Subcutaneous abdominal adipose tissue (tissue), 5 donors: Measurements from ENCODE around the gene DNAH17.

Experiments
- H3K27ac ChIP-seq: one replicate; pipeline ENCODE4 v1.7.0; 2013; ENCODE audit warnings: low read depth, mild to moderate bottlenecking, inconsistent platforms, low read length, moderate library complexity
- H3K27me3 ChIP-seq, 5 donors: one replicate each; pipeline ENCODE4 v1.7.0; 2013; ENCODE audit warnings: low read length in 5 of 5, inconsistent platforms in 1 of 5; ENCODE audit not compliant: control insufficient read depth in 5 of 5, insufficient read depth in 4 of 5
- H3K36me3 ChIP-seq, 5 donors: one replicate each; pipeline ENCODE4 v1.7.0; 2013; ENCODE audit warnings: low read length in 5 of 5; ENCODE audit not compliant: control insufficient read depth in 5 of 5, insufficient read depth in 5 of 5
- H3K4me1 ChIP-seq, 5 donors: one replicate each; pipeline ENCODE4 v1.7.0; 2013; ENCODE audit warnings: low read length in 5 of 5, mild to moderate bottlenecking in 3 of 5, moderate library complexity in 1 of 5; ENCODE audit not compliant: control insufficient read depth in 5 of 5, insufficient read depth in 5 of 5
- H3K4me3 ChIP-seq, 5 donors: one replicate each; pipeline ENCODE4 v1.7.0; 2013; ENCODE audit warnings: low read length in 5 of 5, low read depth in 1 of 5
- H3K9ac ChIP-seq, 5 donors: one replicate each; pipeline ENCODE4 v1.7.0; 2013; ENCODE audit warnings: low read length in 5 of 5, mild to moderate bottlenecking in 4 of 5, moderate library complexity in 3 of 5
- H3K9me3 ChIP-seq, 5 donors: one replicate each; pipeline ENCODE4 v1.7.0; 2013; ENCODE audit warnings: low read length in 5 of 5; ENCODE audit not compliant: control insufficient read depth in 5 of 5
- donor health status: healthy.
- donor health status: healthy.
- donor health status: healthy.
- donor health status: healthy.
- donor health status: healthy.

Gene DNAH17

DNA sequence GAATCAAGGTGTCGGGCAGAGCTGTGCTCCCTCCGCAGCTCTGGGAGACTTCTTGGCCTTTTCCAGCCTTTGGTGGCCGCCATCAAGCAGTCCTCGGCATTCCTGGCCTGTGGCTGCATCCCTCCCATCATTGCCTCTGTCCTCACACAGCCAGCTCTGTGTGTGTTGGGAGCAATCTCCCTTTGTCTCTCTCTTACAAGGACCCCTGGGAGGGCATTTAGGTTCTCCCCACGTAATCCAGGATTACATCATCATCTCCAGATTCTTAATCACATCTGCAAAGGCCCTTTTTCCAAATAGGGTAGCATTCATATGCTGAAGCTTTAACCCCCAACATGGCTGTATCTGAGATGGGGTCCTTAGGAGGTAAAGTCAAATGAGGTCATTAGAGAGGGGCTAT is 4.1 kb upstream of the DNAH17 start:
- H3K9me3 ChIP-seq = no peaks in the 10 kb centered on the region
- H3K4me1 ChIP-seq = peaks cover 0 to 16% (median 0%) of the 10 kb centered on the region in 5 donors
- H3K4me3 ChIP-seq = no peak overlapping the region
- no peak overlapping the region for H3K9ac ChIP-seq
- H3K36me3 ChIP-seq = no peaks in the 10 kb centered on the region
- no peaks in the 10 kb centered on the region for H3K27me3 ChIP-seq
- H3K27ac ChIP-seq = no peak overlapping the region

DNA sequence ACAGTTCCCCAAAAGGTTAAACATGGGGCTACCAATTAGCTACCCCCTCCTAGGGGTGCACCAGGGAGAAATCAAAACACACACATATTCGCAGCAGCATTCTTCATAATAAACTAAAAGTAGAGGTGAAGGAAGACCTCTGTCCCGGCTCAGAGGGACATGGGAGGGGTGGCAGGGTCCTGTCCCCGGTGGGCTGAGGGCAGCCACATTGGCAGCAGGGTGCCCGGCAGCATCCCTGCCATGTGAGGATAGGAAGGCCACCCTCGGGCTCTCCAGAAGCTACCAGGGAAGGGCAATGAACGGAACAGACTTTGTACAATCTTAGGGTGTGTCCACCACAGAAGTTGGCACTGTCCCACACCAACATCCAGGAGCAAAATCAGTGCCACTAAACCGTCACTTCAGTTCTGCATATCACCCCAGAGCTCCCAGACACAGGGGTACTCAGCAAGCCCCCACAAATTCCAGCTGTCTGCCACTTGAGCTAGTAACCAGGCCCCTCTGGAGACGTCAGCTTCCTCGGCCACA is 3.1 kb upstream of the DNAH17 start:
- Histone ChIP-seq H3K9me3 (no peaks in the 10 kb centered on the region), H3K27ac (no peak overlapping the region), H3K27me3 (no peaks in the 10 kb centered on the region), H3K36me3 (no peaks in the 10 kb centered on the region), H3K4me3 (no peak overlapping the region), H3K4me1 (peaks cover 0 to 16% (median 0%) of the 10 kb centered on the region in 5 donors), H3K9ac (no peak overlapping the region)

DNA sequence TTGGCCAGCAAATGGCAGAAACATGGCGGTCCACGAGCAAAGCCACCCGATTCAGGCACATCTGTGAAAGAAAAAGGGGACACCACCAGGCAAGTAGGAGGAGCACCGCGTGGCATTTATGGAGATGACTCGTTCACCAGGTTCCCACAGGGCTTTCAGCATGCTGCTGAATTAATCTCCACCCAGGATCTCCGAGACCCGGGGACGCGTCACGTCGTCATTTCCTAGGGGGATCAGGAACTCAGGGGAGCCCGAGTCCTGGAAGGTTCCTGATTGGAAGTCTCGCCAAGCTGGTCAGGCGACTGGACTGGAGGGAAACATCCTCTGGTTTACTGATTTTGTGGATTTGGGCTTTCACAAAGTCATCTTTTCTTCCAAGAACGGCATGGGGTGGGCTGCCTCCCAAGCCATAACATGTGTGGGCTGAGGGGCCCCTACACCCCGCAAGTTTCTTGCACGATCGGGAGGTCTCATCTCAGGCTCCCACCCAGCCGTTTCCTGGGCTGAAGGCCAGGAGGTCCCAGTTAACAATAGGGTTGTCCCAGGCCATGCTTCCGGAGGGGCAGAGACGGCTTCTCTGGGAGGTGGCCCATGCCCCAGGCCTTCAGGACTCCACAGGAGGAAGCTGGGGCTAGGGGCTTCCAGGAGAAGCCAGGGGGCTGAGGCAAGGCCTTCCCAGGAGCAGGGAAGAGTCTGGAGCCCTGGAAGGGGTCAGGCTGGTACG is 645 bp downstream of the DNAH17 start:
- Histone ChIP-seq H3K9me3 (no peaks in the 10 kb centered on the region), H3K36me3 (no peaks in the 10 kb centered on the region), H3K9ac (no peak overlapping the region), H3K4me1 (peaks cover 0 to 16% (median 0%) of the 10 kb centered on the region in 5 donors), H3K4me3 (no peak overlapping the region), H3K27ac (no peak overlapping the region), H3K27me3 (no peaks in the 10 kb centered on the region)

DNA sequence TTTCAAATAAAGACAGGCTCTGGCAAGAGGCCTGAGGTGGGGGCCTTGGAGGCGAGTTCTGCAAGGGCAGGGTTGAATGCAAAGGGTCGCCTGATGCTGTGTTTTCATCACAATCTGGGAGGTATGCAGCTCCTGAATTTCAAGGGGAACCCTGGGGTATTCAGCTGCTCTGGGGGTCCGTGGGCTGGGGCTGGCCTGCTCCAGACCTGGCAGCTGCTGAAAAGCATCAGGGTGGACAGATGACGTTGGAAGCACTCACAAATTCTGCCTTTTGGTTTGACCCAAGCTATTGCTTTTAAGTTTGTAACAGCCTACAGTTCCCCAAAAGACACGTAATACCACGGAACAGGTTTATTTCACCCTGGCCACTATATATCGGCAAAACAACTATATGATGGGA is 1.3 kb downstream of the DNAH17 start:
- no peak overlapping the region for H3K4me3 ChIP-seq
- no peak overlapping the region for H3K9ac ChIP-seq
- H3K9me3 ChIP-seq = no peaks in the 10 kb centered on the region
- H3K36me3 ChIP-seq = no peaks in the 10 kb centered on the region
- peaks cover 0 to 12% (median 0%) of the 10 kb centered on the region in 5 donors for H3K4me1 ChIP-seq
- no peaks in the 10 kb centered on the region for H3K27me3 ChIP-seq
- H3K27ac ChIP-seq = no peak overlapping the region

DNA sequence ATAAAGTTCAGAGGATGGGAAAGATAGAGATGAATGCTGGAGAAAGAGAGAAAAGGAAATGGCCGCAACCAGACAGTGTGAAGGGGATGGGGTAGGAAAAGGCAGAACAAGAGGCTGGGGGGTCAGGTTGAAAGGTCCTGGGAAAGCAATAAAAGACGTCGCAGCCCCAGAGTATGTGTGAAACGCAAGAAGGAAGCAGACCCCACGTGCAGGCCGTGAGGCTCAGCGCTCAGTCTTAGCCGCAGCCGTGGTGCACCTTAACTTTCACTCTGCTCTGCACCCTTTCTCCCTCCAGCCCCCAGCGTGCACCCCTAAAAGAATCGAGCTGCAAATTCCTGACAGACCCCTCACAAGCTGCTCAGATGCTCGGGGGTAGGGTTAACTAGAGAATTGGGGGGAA is 1.9 kb downstream of the DNAH17 start:
- no peak overlapping the region for H3K4me3 ChIP-seq
- no peaks in the 10 kb centered on the region for H3K36me3 ChIP-seq
- H3K4me1 ChIP-seq = peaks cover 0 to 6% (median 0%) of the 10 kb centered on the region in 5 donors
- H3K9ac ChIP-seq = no peak overlapping the region
- H3K27ac ChIP-seq = no peak overlapping the region
- no peaks in the 10 kb centered on the region for H3K27me3 ChIP-seq
- H3K9me3 ChIP-seq = no peaks in the 10 kb centered on the region

DNA sequence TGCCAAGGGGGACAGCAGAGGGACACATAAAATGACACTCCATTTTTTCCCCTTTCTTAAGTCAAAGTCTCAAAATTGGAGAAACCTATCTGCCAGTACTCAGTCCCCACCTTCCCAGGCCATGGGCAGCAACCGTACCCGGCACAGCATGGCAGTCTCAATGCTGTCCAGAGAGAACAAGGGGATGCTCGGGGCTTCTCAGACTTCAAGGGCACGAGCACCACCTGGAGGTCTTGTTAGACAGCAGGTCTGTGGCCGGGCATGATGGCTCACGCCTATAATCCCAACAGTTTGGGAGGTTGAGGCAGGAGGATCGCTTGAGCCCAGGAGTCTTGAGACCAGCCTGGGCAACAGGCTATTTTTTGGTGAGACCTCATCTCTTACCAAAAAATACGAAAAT is 3.2 kb downstream of the DNAH17 start:
- Histone ChIP-seq H3K27ac (no peak overlapping the region), H3K9ac (no peak overlapping the region), H3K4me3 (no peak overlapping the region), H3K36me3 (no peaks in the 10 kb centered on the region), H3K27me3 (no peaks in the 10 kb centered on the region), H3K4me1 (peaks cover 0 to 4% (median 0%) of the 10 kb centered on the region in 5 donors), H3K9me3 (no peaks in the 10 kb centered on the region)

DNA sequence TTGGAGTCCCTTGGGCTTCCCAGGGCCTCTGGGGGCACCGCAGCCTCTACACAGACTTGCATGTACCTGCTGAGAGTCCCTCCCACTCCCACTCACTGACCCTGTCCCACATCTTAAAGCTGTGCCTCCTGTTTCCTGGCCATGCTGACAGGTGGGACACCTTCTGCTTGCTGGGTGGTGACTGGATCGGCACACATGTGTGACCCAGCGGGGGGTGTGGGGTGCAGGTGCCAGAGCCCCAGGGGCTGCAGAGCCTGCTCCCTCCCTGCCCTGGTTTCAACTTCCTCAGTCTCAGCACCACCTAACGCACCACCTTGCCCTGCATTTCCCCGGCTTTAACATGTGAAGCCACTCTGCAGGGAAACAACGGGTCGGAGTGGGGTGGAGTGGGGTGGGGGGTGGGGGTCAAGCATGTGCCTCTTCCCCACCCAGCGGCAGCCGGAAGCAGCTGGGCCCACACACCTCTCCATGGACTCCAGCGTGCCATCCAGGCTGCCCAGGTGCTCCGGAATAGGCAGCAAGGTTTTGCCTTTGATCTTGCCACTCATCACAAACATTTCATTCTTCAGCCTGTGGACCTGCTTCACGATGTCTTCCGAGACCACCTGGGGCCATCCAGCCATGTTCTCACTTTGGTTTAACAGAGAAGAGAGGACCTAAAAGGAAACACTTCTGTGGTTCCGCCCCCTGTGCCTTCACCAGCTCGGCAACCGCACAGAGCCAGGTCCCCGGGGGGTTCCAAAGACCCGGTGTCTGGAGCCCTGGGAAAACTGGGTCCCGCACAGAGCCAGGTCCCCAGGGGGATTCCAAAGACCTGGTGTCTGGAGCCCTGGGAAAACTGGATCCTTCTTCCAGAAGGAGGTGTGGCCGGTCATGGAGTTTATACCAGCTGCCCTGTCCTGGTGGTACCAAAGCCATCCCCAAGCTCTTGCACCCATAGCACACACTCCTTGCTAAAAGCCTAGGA is 4.7 kb downstream of the DNAH17 start:
- no peak overlapping the region for H3K4me3 ChIP-seq
- H3K36me3 ChIP-seq = no peaks in the 10 kb centered on the region
- peaks cover 0 to 4% (median 0%) of the 10 kb centered on the region in 5 donors for H3K4me1 ChIP-seq
- no peaks in the 10 kb centered on the region for H3K27me3 ChIP-seq
- H3K9ac ChIP-seq = no peak overlapping the region
- H3K9me3 ChIP-seq = no peaks in the 10 kb centered on the region
- H3K27ac ChIP-seq = no peak overlapping the region

DNA sequence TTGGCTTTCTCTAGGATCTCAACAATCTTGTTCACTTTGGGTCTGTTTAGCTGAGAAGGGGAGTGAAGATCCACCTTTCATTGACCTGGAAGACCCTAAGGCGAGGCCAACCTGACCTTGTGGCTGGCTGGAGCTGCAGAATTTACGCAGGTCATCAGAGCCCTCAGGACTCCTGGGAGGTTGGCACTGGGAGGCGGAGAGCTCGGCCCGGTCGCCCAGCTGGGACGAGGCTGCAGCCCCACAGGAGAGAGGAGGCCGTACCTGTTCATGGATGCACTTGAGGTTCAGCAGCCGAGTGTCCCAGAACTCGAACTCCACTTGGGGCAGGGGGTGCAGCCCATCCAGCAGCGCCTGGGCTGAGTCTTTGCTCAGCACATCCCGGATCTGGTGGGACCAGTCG is 5.9 kb downstream of the DNAH17 start:
- Histone ChIP-seq H3K9me3 (no peaks in the 10 kb centered on the region), H3K27ac (no peak overlapping the region), H3K4me1 (no peaks in the 10 kb centered on the region), H3K36me3 (no peaks in the 10 kb centered on the region), H3K4me3 (no peak overlapping the region), H3K9ac (no peak overlapping the region), H3K27me3 (no peaks in the 10 kb centered on the region)

DNA sequence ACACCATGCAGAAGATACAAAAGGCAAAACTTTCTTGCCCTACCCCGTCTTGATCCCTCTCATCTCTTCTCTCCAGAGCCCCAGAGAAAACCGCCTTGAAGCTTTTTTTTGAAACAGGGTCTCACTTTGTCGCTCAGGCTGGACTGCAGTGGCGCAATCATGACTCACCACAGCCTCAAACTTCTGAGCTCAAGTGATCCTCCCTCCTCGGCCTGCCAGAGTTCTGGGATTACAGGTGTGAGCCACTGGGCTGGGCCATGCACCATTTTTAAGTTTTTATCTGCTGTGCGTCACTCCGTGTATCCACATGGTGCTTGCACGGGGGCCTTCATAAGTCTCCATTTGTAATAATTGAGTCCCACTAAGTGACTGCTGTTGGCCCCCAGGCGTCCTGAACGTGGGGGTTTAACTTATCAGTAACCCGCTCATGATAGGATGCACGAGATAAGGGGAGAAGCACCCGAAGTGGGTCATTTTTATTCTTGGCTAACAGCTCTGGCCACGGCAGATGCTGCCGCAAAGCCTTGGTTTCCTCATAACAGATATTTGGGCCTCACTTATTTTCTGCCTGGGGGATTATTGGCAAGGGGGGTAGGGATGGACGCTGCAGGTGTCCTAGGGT is 8.6 kb downstream of the DNAH17 start:
- no peak overlapping the region for H3K27ac ChIP-seq
- H3K9ac ChIP-seq = no peak overlapping the region
- peaks cover 0 to 8% (median 0%) of the 10 kb centered on the region in 5 donors for H3K4me1 ChIP-seq
- no peak overlapping the region for H3K4me3 ChIP-seq
- H3K27me3 ChIP-seq = no peaks in the 10 kb centered on the region
- H3K36me3 ChIP-seq = no peaks in the 10 kb centered on the region
- H3K9me3 ChIP-seq = no peaks in the 10 kb centered on the region
